GM19193 (cell line): Measurements from ENCODE around the gene SORL1-AS1.
A peak's percentile ranks its signal among the peaks of the same experiment; 100 is the strongest.

Experiments used
- POLR2A ChIP-seq: IDR thresholded peaks from 4 replicates; pipeline ENCODE4 v1.6.1; 2011; ENCODE audit not compliant: insufficient read depth, insufficient read length; ENCODE audit errors: extremely low read depth

SORL1-AS1 gene

GRCh38 chr11:121463689-121464335 is 11.0 kb upstream of the SORL1-AS1 start:
- no peak for TF ChIP-seq POLR2A

GRCh38 chr11:121461843-121462242 is 9.1 kb upstream of the SORL1-AS1 start:
- TF ChIP-seq POLR2A, result no peak

- TF ChIP-seq POLR2A, result no peak
Measured at GRCh38 chr11:121460941-121461514, 8.3 kb upstream of the SORL1-AS1 start.

GRCh38 chr11:121459413-121460017 is 6.7 kb upstream of the SORL1-AS1 start:
- no peak for TF ChIP-seq POLR2A

- no peak for TF ChIP-seq POLR2A
Measured at GRCh38 chr11:121458551-121458950, 5.8 kb upstream of the SORL1-AS1 start.

GRCh38 chr11:121456816-121457431 is 4.2 kb upstream of the SORL1-AS1 start:
- no peak for TF ChIP-seq POLR2A

GRCh38 chr11:121456151-121456550 is 3.4 kb upstream of the SORL1-AS1 start:
- TF ChIP-seq POLR2A, result no peak

GRCh38 chr11:121455115-121455514 is 2.3 kb upstream of the SORL1-AS1 start:
- no peak for TF ChIP-seq POLR2A

- TF ChIP-seq POLR2A, result peak; percentile 64
Measured at GRCh38 chr11:121453589-121454299, 977 bp upstream of the SORL1-AS1 start.

GRCh38 chr11:121451986-121452608 is 670 bp downstream of the SORL1-AS1 start, which contains the start of gene SORL1:
Gene SORL1, plus strand, starts transcription at chr11:121452314. Its CDS starts 18 bp downstream, at chr11:121452332.
- TF ChIP-seq POLR2A, result peak; percentile 72

GRCh38 chr11:121451178-121451985 is 1.4 kb downstream of the SORL1-AS1 start:
- no peak for TF ChIP-seq POLR2A

- TF ChIP-seq POLR2A, result no peak
Measured at GRCh38 chr11:121450401-121450800, 2.4 kb downstream of the SORL1-AS1 start.

- no peak for TF ChIP-seq POLR2A
Measured at GRCh38 chr11:121449626-121450025, 3.1 kb downstream of the SORL1-AS1 start.

- TF ChIP-seq POLR2A, result peak; percentile 1
Measured at GRCh38 chr11:121449123-121449522, 3.6 kb downstream of the SORL1-AS1 start.
